Heart right ventricle (tissue), 16 donors: Measurements from ENCODE around the gene CACNA1C. TPM values are rescaled to one million over a fixed set of nuclear protein-coding genes. Genes with fewer than 3 reads are reported as not detected.

ENCODE experiments used
- ATAC-seq, 8 donors: fragments of 200-7000 bp; cut with Tn5 transposase; one replicate each; pipeline ENCODE4 v1.9.1; 2020; ENCODE audit warnings: mild to moderate bottlenecking in 8 of 8, moderate library complexity in 8 of 8, moderate number of reproducible peaks in 1 of 8
- DNase-seq, 2 donors: peaks; one replicate each; pipeline ENCODE4 v3.0.0-alpha.2; 2020
- H3K27ac ChIP-seq, 10 donors: fragments of 200-600 bp; sonication (generic) in 2 of 10; one replicate each; pipeline versions ENCODE4 v1.5.0 to v1.8.0; 2020 to 2022; ENCODE audit warnings: mild to moderate bottlenecking in 3 of 10
- H3K27me3 ChIP-seq, 7 donors: fragments of 200-600 bp; one replicate each; pipeline ENCODE4 v1.8.0; 2021 to 2022; ENCODE audit warnings: mild to moderate bottlenecking in 2 of 7
- H3K36me3 ChIP-seq, 9 donors: fragments of 200-600 bp; sonication (generic) in 1 of 9; one replicate each; pipeline versions ENCODE4 v1.5.0 to v1.8.0; 2020 to 2022; ENCODE audit warnings: mild to moderate bottlenecking in 2 of 9
- H3K4me1 ChIP-seq, 9 donors: fragments of 200-600 bp; sonication (generic) in 1 of 9; one replicate each; pipeline versions ENCODE4 v1.5.0 to v1.8.0; 2020 to 2022; ENCODE audit warnings: mild to moderate bottlenecking in 4 of 9
- H3K4me3 ChIP-seq, 10 donors: fragments of 200-600 bp; sonication (generic) in 2 of 10; one replicate each; pipeline versions ENCODE4 v1.5.0 to v1.8.0; 2020 to 2022; ENCODE audit warnings: mild to moderate bottlenecking in 7 of 10, moderate library complexity in 2 of 10
- H3K9me3 ChIP-seq, 11 donors: fragments of 200-600 bp in 10 of 11; sonication (generic) in 2 of 11; one replicate each; pipeline versions ENCODE4 v1.5.0 to v1.8.0; 2013 to 2022; ENCODE audit warnings: mild to moderate bottlenecking in 2 of 11, control low read depth in 1 of 11, moderate library complexity in 1 of 11
- CTCF ChIP-seq, 9 donors: fragments of 200-600 bp; sonication (generic) in 2 of 9; IDR thresholded peaks; one replicate each; pipeline versions ENCODE4 v1.5.0 to v1.8.0; 2021 to 2022; ENCODE audit warnings: antibody characterized with exemption in 9 of 9, mild to moderate bottlenecking in 5 of 9, moderate library complexity in 1 of 9
- WGBS, 2 donors: extraction: QIAGEN DNeasy Blood & Tissue Kit; methylation state at CpG; one replicate each; pipeline ENCODE4 v1.1.7; 2013; ENCODE audit warnings: inconsistent platforms in 1 of 2; 5-methylcytosine and 5-hydroxymethylcytosine counted together
- intact Hi-C, 10 donors: fragments of 100-400 bp; cut with DNase I; formaldehyde crosslinking; loops; one replicate each; pipeline versions ENCODE4 v1.11.1 to v1.14.2; 2022
- polyA plus RNA-seq, 2 donors: library from polyadenylated mRNA; stranded (reverse); fragments of 200-250 nt; gene quantifications; one replicate each; pipeline ENCODE4 v1.2.3, GENCODE V29; 2013
- total RNA-seq, 10 donors: library from RNA; stranded (reverse); fragmentation: NEBNext Ultra II Directional in 3 of 10; extraction: Animal tissue kit (Norgen Biotek cat#: 25700) in 3 of 10; gene quantifications; one replicate each; pipeline versions ENCODE4 v1.2.1 to v1.2.4, GENCODE V29; 2021 to 2023
- donor health status: Arrhythmogenic right ventricular cardiomyopathy.
- donor health status: ischemic (EF 13 %, LVEDD 7.1; RV severe dilation, severe dysfunction).
- donor health status: healthy with polysubstance abuse.
- donor health status: DM: no; HTN: yes; CAD: no.
- donor health status: DM: no; HTN: no; CAD: no.
- donor health status: ischemic (EF 25% LVEDD 6.9; RV normal size, moderate dysfunction).
- donor health status: ischemic (EF 25% LVEDD 5.7; RV mildly dilated, moderate dysfunction).
- donor health status: healthy.
- donor health status: DM: yes; HTN: yes; CAD: no.
- donor health status: Ischemic cardiomyopathy.
- donor health status: ischemic (EF 35%, LVEDD 5.7; RV mildly dilated, moderate dysfunction).
- donor health status: nonischemic (EF 11% LVEDD 7.7; RV severe dilation, severe dysfunction).
- donor health status: DM: yes; HTN: yes; CAD: no.
- donor health status: PGD.
- donor health status: ischemic (EF 29% LVEDD 5.4; RV normal size, mild dysfunction).
- donor health status: nonischemic (EF 23%, LVEDD 6.1; RV moderate dilation, normal function).

CACNA1C gene
- total and polyA plus RNA-seq, 12 donors: 19.1 to 222 (median 183) TPM

DNA sequence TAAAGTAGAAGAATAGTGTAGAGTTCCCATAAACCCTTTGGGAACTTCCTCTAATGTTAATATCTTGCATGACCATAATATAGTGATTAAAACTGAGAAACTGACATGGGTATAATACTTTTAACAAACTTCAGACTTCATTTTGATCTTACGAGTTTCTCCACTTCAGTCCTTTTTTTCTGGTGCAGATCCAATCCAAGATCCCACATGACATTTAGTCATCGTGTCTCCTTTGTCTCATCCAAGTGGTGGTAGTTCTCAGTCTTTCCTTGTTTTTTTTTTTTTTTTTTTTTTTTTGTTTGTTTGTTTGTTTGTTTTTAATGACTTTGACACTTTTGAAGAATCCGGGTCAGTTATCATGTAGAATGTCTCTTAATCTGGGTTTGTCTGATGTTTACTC is 179.2 kb downstream of the CACNA1C start:
- no peak for ATAC-seq
- Histone ChIP-seq H3K36me3 (no peaks in the 10 kb centered on the region), H3K27me3 (no peaks in the 10 kb centered on the region), H3K27ac (peak overlapping the region in 3 of 10 donors; percentile 10 to 35 (median 27)), H3K4me1 (peaks cover 4 to 93% (median 51%) of the 10 kb centered on the region in 9 donors), H3K9me3 (no peaks in the 10 kb centered on the region), H3K4me3 (no peak overlapping the region)
- intact Hi-C loops: no loop called here
- no peak for TF ChIP-seq CTCF (IDR thresholded peaks at IDR 0.05)
- 65 to 67% methylated on average over 3 of the region's 3 CpGs for WGBS, 2 donors
- DNase-seq: no peak

DNA sequence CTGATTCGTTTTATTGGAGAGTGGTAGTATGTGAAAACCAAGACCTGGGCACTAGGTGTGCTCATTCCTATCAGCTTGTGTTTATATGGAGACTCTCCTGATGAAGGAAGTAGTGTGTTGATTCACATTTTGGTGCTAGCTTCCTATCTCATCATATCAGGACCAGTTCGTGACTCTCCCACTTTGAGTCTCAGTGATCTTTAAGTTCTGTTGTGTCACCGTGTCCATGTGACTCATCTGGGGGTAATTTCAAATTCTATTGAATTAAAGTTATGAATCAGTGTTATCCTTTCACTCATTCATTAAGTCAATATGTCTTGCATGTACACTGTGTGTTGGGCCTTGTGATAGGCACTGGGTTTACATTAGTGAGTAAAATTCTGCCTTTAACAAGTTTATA is 180.2 kb downstream of the CACNA1C start:
- intact Hi-C loops: no loop called here
- Histone ChIP-seq H3K4me1 (peaks cover 4 to 95% (median 61%) of the 10 kb centered on the region in 9 donors), H3K36me3 (no peaks in the 10 kb centered on the region), H3K9me3 (no peaks in the 10 kb centered on the region), H3K4me3 (no peak overlapping the region), H3K27ac (no peak overlapping the region), H3K27me3 (no peaks in the 10 kb centered on the region)
- TF ChIP-seq CTCF (IDR thresholded peaks at IDR 0.05): no peak
- 87 to 88% methylated on average over 3 of the region's 3 CpGs for WGBS, 2 donors
- DNase-seq (no peak), ATAC-seq (no peak)

GRCh38 chr12:2234091-2234490 is 181.3 kb downstream of the CACNA1C start:
- Histone ChIP-seq H3K9me3 (no peaks in the 10 kb centered on the region), H3K36me3 (no peaks in the 10 kb centered on the region), H3K4me3 (no peak overlapping the region), H3K27ac (peak overlapping the region in 8 of 10 donors; percentile 3 to 39 (median 20)), H3K4me1 (peaks cover 9 to 95% (median 64%) of the 10 kb centered on the region in 9 donors), H3K27me3 (no peaks in the 10 kb centered on the region)
- no peak for TF ChIP-seq CTCF (IDR thresholded peaks at IDR 0.05)
- intact Hi-C loops: no loop called here
- WGBS, 2 donors: 79 to 80% methylated on average over 6 of the region's 6 CpGs
- DNase-seq (no peak), ATAC-seq (no peak)

- Histone ChIP-seq H3K36me3 (no peaks in the 10 kb centered on the region), H3K9me3 (no peaks in the 10 kb centered on the region), H3K27ac (peak overlapping the region in 8 of 10 donors; percentile 3 to 41 (median 24)), H3K27me3 (no peaks in the 10 kb centered on the region), H3K4me1 (peaks cover 16 to 96% (median 66%) of the 10 kb centered on the region in 9 donors), H3K4me3 (no peak overlapping the region)
- ATAC-seq (peak in 1 of 8 donors; percentile 45), DNase-seq (no peak)
- intact Hi-C loops: no loop called here
- TF ChIP-seq CTCF (IDR thresholded peaks at IDR 0.05): no peak
- 59 to 68% methylated on average over 10 of the region's 10 CpGs for WGBS, 2 donors
These were observed 182.0 kb downstream of the CACNA1C start for GRCh38 chr12:2234646-2235350.
